IPS-18c (cell line): ENCODE results near the gene GIMAP6.
"Not testable (repeated sequence)": the region's sequence is repeated elsewhere in the genome, so short reads cannot be mapped to it uniquely, and the experiment has no call there.

Source experiments
- H3K4me3 ChIP-seq: 2 replicates; pipeline ENCODE4 v1.7.0; 2013; ENCODE audit warnings: low read depth, mild to moderate bottlenecking, low read length, moderate library complexity; ENCODE audit not compliant: insufficient read depth
- H3K9me3 ChIP-seq: one replicate; pipeline ENCODE4 v1.6.1; 2013; ENCODE audit warnings: mild to moderate bottlenecking, low read length, moderate library complexity; ENCODE audit not compliant: control insufficient read depth, insufficient read depth

The GIMAP6 gene

GRCh38 chr7:150631866-150632864, at the start of gene GIMAP6:
TSS of gene GIMAP6 (minus strand) at chr7:150632385. CDS start at chr7:150630142, 2,243 bp downstream.
- Histone ChIP-seq H3K9me3 (peaks cover 3% of the 10 kb centered on the region), H3K4me3 (no peak within 1 kb of the TSS)

GRCh38 chr7:150680364-150680763, 48.2 kb upstream of the GIMAP6 start:
- not testable (repeated sequence) for H3K9me3 ChIP-seq, H3K4me3 ChIP-seq

- not testable (repeated sequence) for H3K4me3 ChIP-seq, H3K9me3 ChIP-seq
These were observed 46.4 kb upstream of the GIMAP6 start for GRCh38 chr7:150678601-150679000.

- not testable (repeated sequence) for H3K4me3 ChIP-seq, H3K9me3 ChIP-seq
These were observed 44.7 kb upstream of the GIMAP6 start for GRCh38 chr7:150676854-150677253.

GRCh38 chr7:150676276-150676675, 44.1 kb upstream of the GIMAP6 start:
- H3K9me3 ChIP-seq, H3K4me3 ChIP-seq: not testable (repeated sequence)

- H3K9me3 ChIP-seq = no peaks in the 10 kb centered on the region
- no peak overlapping the region for H3K4me3 ChIP-seq
These were observed 43.5 kb upstream of the GIMAP6 start for GRCh38 chr7:150675714-150676113.

- not testable (repeated sequence) for H3K9me3 ChIP-seq, H3K4me3 ChIP-seq
These were observed 39.8 kb upstream of the GIMAP6 start for GRCh38 chr7:150671798-150672585.

GRCh38 chr7:150668977-150669376, 36.8 kb upstream of the GIMAP6 start:
- Histone ChIP-seq H3K4me3 (no peak overlapping the region), H3K9me3 (no peaks in the 10 kb centered on the region)

GRCh38 chr7:150668472-150668911, 36.3 kb upstream of the GIMAP6 start:
- Histone ChIP-seq H3K4me3 (no peak overlapping the region), H3K9me3 (no peaks in the 10 kb centered on the region)

GRCh38 chr7:150666412-150666811, 34.2 kb upstream of the GIMAP6 start:
- no peaks in the 10 kb centered on the region for H3K9me3 ChIP-seq
- H3K4me3 ChIP-seq = no peak overlapping the region

GRCh38 chr7:150665896-150666295, 33.7 kb upstream of the GIMAP6 start:
- H3K9me3 ChIP-seq = no peaks in the 10 kb centered on the region
- H3K4me3 ChIP-seq = no peak overlapping the region

- Histone ChIP-seq H3K9me3 (no peaks in the 10 kb centered on the region), H3K4me3 (no peak overlapping the region)
These were observed 33.0 kb upstream of the GIMAP6 start for GRCh38 chr7:150665089-150665748.

GRCh38 chr7:150663802-150664494, 31.8 kb upstream of the GIMAP6 start:
- Histone ChIP-seq H3K9me3 (no peaks in the 10 kb centered on the region), H3K4me3 (no peak overlapping the region)

- not testable (repeated sequence) for H3K9me3 ChIP-seq, H3K4me3 ChIP-seq
These were observed 30.6 kb upstream of the GIMAP6 start for GRCh38 chr7:150662821-150663220.

- Histone ChIP-seq H3K9me3 (peaks cover 4% of the 10 kb centered on the region), H3K4me3 (no peak overlapping the region)
These were observed 28.9 kb upstream of the GIMAP6 start for GRCh38 chr7:150660939-150661613.

GRCh38 chr7:150657526-150657925, 25.3 kb upstream of the GIMAP6 start:
- H3K9me3 ChIP-seq = peaks cover 4% of the 10 kb centered on the region
- H3K4me3 ChIP-seq = no peak overlapping the region
